ENCODE measurements around the gene GXYLT1. TPM values are rescaled to one million over a fixed set of nuclear protein-coding genes. Genes with fewer than 3 reads are reported as not detected.

Gene GXYLT1
- total RNA-seq, 1 experiment from 2014 or later = 12.6 TPM

DNA sequence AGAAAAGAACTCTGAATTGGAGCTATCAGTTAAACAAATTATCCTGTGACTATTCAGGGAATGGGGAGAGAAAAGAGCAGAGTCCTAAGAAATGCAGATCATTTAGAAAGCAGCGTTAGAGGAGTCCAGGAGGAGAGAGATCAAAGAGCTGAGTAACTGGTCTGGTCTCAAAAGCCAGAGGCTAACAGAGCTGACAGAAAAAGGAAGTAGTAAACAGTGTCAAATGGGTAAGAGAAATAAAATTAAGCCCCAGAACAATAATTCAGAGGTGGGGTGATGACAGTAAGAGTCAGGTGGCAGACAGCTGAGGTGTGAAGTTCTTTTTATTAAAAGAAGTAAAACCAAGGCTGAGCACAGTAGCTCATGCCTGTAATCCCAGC lies 19.3 kb downstream of the GXYLT1 start (continued):
- TF ChIP-seq, protein P1, sequence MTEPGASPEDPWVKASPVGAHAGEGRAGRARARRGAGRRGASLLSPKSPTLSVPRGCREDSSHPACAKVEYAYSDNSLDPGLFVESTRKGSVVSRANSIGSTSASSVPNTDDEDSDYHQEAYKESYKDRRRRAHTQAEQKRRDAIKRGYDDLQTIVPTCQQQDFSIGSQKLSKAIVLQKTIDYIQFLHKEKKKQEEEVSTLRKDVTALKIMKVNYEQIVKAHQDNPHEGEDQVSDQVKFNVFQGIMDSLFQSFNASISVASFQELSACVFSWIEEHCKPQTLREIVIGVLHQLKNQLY (CRISPR knock-in tag; IDR thresholded peaks at IDR 0.05) = no peak
- no peak for TF ChIP-seq KAT7 (CRISPR knock-in tag; IDR thresholded peaks at IDR 0.05; ENCODE audit: borderline replicate concordance)
- no peak for TF ChIP-seq PREB (CRISPR knock-in tag; IDR thresholded peaks at IDR 0.05; ENCODE audit: borderline replicate concordance)
- TF ChIP-seq SP1 (CRISPR knock-in tag; conservative IDR thresholded peaks at IDR 0.05) = no peak
- TF ChIP-seq ZNF425 (CRISPR knock-in tag; conservative IDR thresholded peaks at IDR 0.05) = no peak
- no peak for TF ChIP-seq EMX1 (CRISPR knock-in tag; IDR thresholded peaks at IDR 0.05)

GRCh38 chr12:42124764-42125387 lies 19.8 kb downstream of the GXYLT1 start:
- H3K36me3 Mint-ChIP-seq = no peaks in the 10 kb centered on the region
- DNase-seq (ENCODE audit: low spot score) = no peak
- no peak overlapping the region for H3K27ac Mint-ChIP-seq
- ATAC-seq = no peak; the same call in 1 of the 2 replicates
- no peak overlapping the region for H3K4me3 Mint-ChIP-seq
- CTCF ChIA-PET = interaction anchor here (0.9 to 1.5 kb wide), 5 partner anchors 171 to 444 kb away, joined by 3 to 7 read pairs (median 5); no protein-coding TSS in a partner anchor
- no peaks in the 10 kb centered on the region for H3K27me3 Mint-ChIP-seq (ENCODE audit: low read depth)
- no peaks in the 10 kb centered on the region for H3K9me3 Mint-ChIP-seq
- POLR2A ChIA-PET = no interaction called here
- H3K4me1 Mint-ChIP-seq = peaks cover 10% of the 10 kb centered on the region
- TF ChIP-seq ATF3 (CRISPR knock-in tag; conservative IDR thresholded peaks at IDR 0.05) (no peak), ZNF121 (CRISPR knock-in tag; IDR thresholded peaks at IDR 0.05) (no peak), TCF7 (CRISPR knock-in tag; IDR thresholded peaks at IDR 0.05; ENCODE audit: low read depth) (no peak), TEAD1 (CRISPR knock-in tag; IDR thresholded peaks at IDR 0.05) (no peak), CREM (CRISPR knock-in tag; IDR thresholded peaks at IDR 0.05) (no peak), SP1 (CRISPR knock-in tag; conservative IDR thresholded peaks at IDR 0.05) (no peak), ZNF138 (CRISPR knock-in tag; conservative IDR thresholded peaks at IDR 0.05) (no peak), OVOL2 (CRISPR knock-in tag; IDR thresholded peaks at IDR 0.05; ENCODE audit: borderline replicate concordance) (no peak)

GRCh38 chr12:42119085-42119633 lies 25.5 kb downstream of the GXYLT1 start:
- peaks cover 38% of the 10 kb centered on the region for H3K36me3 Mint-ChIP-seq
- H3K4me1 Mint-ChIP-seq = no peaks in the 10 kb centered on the region
- CTCF ChIA-PET = no interaction called here
- DNase-seq (ENCODE audit: low spot score) (no peak), ATAC-seq (no peak)
- POLR2A ChIA-PET = no interaction called here
- H3K27ac Mint-ChIP-seq = no peak overlapping the region
- H3K27me3 Mint-ChIP-seq (ENCODE audit: low read depth) = no peaks in the 10 kb centered on the region
- no peak overlapping the region for H3K4me3 Mint-ChIP-seq
- H3K9me3 Mint-ChIP-seq = peaks cover 8% of the 10 kb centered on the region
- no peak for TF ChIP-seq RELA (CRISPR knock-in tag; IDR thresholded peaks at IDR 0.05; ENCODE audit: borderline replicate concordance)
- TF ChIP-seq ATF1 (CRISPR knock-in tag; IDR thresholded peaks at IDR 0.05) = no peak
- TF ChIP-seq JUN (CRISPR knock-in tag; IDR thresholded peaks at IDR 0.05) = no peak
- TF ChIP-seq CREB1 (CRISPR knock-in tag; IDR thresholded peaks at IDR 0.05) = no peak
- TF ChIP-seq, protein P1 (CRISPR knock-in tag; IDR thresholded peaks at IDR 0.05) = no peak
- TF ChIP-seq ZNF232 (CRISPR knock-in tag; IDR thresholded peaks at IDR 0.05) = no peak
- TF ChIP-seq TP53 (CRISPR knock-in tag; IDR thresholded peaks at IDR 0.05) = no peak
- no peak for TF ChIP-seq NR2C2 (CRISPR knock-in tag; IDR thresholded peaks at IDR 0.05)
- TF ChIP-seq CDX4 (CRISPR knock-in tag; IDR thresholded peaks at IDR 0.05; ENCODE audit: borderline replicate concordance) = no peak
- TF ChIP-seq ZNF671 (CRISPR knock-in tag; IDR thresholded peaks at IDR 0.05) = no peak
- TF ChIP-seq, protein P2, sequence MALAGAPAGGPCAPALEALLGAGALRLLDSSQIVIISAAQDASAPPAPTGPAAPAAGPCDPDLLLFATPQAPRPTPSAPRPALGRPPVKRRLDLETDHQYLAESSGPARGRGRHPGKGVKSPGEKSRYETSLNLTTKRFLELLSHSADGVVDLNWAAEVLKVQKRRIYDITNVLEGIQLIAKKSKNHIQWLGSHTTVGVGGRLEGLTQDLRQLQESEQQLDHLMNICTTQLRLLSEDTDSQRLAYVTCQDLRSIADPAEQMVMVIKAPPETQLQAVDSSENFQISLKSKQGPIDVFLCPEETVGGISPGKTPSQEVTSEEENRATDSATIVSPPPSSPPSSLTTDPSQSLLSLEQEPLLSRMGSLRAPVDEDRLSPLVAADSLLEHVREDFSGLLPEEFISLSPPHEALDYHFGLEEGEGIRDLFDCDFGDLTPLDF (CRISPR knock-in tag; IDR thresholded peaks at IDR 0.05) = no peak
- no peak for TF ChIP-seq ZNF416 (CRISPR knock-in tag; IDR thresholded peaks at IDR 0.05)
- TF ChIP-seq NR1H2 (CRISPR knock-in tag; IDR thresholded peaks at IDR 0.05) = no peak
